Bone marrow (tissue), 2 donors: ENCODE measurements around the gene HMG20B.
A peak's percentile ranks its signal among the peaks of the same experiment; 100 is the strongest.

Source experiments
- DNase-seq, 2 donors: peaks; one replicate each; lab custom pipeline; 2025; lab: John Stamatoyannopoulos, UW

The HMG20B gene

GRCh38 chr19:3621689-3622088, 48.9 kb downstream of the HMG20B start:
- DNase-seq = no peak

- no peak for DNase-seq
Observed at GRCh38 chr19:3622224-3622623, 49.5 kb downstream of the HMG20B start.

DNA sequence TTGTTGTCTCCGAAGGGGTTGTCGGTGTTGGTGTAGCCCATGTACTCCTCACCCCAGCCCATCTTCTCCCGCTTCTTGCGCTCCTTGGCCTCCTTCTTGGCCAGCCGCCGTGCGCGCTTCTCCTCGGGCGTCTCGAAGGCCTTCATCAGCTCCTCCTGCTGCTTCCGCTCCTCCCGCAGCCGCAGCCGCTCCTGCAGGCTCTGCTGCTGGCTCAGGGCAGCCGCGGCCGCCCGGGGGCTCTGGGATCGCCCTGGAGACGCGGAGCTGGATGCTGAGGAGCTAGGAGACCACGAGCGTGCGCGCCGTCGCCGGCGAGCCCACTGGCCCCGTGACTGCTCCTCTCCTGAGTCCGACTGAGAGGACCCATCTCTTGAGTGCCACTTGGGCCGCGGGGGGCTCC, 51.0 kb downstream of the HMG20B start:
- DNase-seq = no peak

DNA sequence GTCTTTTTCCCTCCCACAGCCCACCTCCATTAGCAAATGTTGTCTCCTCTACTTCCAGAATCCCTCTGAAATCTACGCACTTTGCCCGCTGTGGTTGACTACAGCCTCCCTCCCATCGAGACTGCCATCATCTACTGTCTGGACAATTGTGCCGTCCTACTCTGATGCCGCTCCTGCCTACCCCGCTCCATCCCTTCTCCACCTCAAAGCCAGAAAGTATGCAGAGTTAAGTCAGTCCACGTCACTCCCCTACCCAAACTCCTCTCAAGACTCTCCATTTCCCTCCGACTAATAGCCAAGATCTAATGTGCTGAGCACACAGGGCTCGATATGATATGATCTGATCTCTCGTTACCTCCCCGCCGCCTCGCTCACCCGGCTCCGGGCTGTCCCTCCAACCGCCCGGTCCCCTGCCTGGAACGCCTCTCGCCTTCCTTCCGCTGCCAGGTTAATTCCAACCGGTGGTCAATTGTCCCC, 53.3 kb downstream of the HMG20B start:
- DNase-seq = no peak

GRCh38 chr19:3626473-3627350, 54.0 kb downstream of the HMG20B start, which contains the start of gene CACTIN:
Gene CACTIN (minus strand): TSS chr19:3626790. CDS start chr19:3626762, 28 bp downstream.
- DNase-seq = peak; percentile 95 to 96

DNA sequence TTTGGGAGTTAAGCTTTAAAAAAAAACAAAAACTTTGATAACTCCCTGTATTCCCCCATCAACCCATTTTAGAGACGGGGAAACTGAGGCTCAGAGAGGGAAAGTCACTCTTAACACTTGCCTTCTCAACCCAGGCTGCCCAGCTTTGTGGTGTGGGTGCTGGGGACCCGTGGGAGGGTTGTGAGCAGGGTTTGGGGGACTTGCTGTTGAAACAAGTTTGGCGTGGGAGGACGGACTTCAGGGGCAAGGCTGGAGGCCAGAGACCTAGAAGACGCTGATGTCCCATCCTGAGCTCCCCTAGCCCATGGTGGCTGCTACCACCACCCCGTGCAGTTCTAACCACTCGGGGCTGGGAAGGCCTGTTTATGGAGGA, 54.6 kb downstream of the HMG20B start:
- no peak for DNase-seq
